Left renal pelvis (tissue), 4 donors: ENCODE data around the gene UGT2B7. TPM values are rescaled to one million over a fixed set of nuclear protein-coding genes. Genes with fewer than 3 reads are reported as not detected.
"Not testable (repeated sequence)": the region's sequence is repeated elsewhere in the genome, so short reads cannot be mapped to it uniquely, and the experiment has no call there.

Experiments
- DNase-seq, 4 donors: peaks; one replicate each; pipeline ENCODE4 v3.0.0-alpha.2; 2013; ENCODE audit warnings: low read depth in 4 of 4, low spot score in 3 of 4
- polyA plus RNA-seq, 4 donors: library from polyadenylated mRNA; unstranded; fragments of 120-200 nt; gene quantifications; one replicate each; pipeline ENCODE4 v1.2.1, GENCODE V29; 2013; ENCODE audit not compliant: insufficient read length in 4 of 4

The UGT2B7 gene
- 10 to 100 TPM in 3 of 4 donors, 1 to 10 TPM in 1; 1.6 to 84.7 (median 68.1) TPM for polyA plus RNA-seq

DNA sequence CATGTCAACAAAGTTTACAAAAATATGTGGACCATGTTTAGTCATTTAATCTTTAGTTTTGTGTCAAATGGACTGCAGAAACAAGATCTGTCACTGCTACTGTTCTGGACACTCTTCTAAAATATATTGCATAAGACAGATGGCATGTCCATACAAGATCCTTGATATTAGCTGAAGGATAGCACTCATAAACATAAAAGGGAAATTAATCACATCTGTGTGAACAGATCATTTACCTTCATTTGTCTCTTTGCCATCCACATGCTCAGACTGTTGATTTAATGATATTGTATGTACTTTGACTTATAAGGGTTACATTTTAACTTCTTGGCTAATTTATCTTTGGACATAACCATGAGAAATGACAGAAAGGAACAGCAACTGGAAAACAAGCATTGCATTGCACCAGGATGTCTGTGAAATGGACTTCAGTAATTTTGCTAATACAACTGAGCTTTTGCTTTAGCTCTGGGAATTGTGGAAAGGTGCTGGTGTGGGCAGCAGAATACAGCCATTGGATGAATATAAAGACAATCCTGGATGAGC, at the start of gene UGT2B7:
Gene UGT2B7, plus strand, starts transcription at position 364 of the 546 bp plus-strand sequence. Its CDS starts 47 bp downstream, at position 411.
- no peak for DNase-seq

DNA sequence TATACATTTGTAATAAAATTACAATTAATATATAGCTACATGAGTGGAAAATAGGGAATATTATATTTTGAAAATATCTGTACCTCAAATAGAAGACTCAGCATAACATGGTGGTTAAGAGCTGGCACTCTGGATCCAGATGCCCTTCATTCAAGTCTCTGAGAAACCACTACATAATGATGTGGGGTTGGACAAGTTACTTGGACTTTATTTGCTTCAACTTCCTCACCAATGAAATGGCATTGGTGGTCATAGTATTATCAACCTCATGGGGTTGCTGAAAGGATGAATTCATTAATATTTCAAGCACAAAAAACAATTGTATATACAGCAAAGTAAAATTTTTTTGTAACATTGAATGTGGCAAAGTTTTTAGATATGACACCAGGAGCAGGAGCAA, 46.4 kb upstream of the UGT2B7 start:
- no peak for DNase-seq

GRCh38 chr4:69050853-69051575, 45.3 kb upstream of the UGT2B7 start:
- DNase-seq = not testable (repeated sequence)

DNA sequence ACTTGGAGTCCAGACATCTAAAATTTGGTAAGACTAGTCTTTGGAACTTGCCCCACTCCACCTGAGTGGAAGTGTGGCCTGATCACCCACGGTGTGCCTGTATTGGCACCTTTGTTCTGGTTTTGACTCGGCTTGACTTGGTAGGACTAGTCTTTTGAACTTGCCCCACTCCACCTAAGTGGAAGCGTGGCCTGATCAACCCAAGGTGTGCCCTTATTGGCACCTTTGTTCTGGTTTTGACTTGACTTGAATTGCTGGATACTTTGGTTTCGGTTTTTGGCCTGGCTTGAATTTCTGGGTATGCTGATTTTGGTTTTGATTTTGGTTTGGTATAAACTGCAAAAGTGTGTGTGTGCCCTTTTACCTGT, 44.7 kb upstream of the UGT2B7 start:
- no peak for DNase-seq

GRCh38 chr4:69053309-69053885, 42.9 kb upstream of the UGT2B7 start:
- not testable (repeated sequence) for DNase-seq

GRCh38 chr4:69054033-69054432, 42.2 kb upstream of the UGT2B7 start:
- DNase-seq = not testable (repeated sequence)

- DNase-seq = no peak
These were observed 41.6 kb upstream of the UGT2B7 start for GRCh38 chr4:69054578-69055200.

GRCh38 chr4:69056150-69056549, 40.1 kb upstream of the UGT2B7 start:
- DNase-seq = no peak

DNA sequence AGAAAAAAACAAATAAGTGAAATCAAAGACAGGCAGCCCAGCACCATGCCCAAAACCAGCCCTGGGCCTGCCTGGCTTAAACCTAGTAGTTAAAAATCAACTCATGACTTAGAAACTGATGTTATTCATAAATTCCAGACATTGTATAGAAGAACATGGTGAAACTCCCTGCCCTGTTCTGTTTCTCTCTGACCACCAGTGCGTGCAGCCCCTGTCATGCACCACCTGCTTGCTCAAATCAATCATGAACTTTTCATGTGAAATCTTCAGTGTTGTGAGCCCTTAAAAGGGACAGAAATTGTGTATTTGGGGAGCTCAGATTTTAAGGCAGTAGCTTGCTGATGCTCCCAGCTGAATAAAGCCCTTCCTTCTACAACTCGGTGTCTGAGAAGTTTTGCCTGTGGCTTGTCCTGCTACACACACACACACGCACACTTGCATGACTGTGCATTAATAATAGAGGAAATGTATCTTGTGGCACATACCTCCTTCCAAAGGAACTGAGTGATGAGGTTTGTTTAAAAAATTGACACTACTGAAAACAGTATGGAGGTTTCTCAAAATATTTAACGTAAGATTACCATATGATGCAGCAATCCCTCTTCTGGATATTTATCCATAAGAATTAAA, 39.2 kb upstream of the UGT2B7 start:
- no peak for DNase-seq

DNA sequence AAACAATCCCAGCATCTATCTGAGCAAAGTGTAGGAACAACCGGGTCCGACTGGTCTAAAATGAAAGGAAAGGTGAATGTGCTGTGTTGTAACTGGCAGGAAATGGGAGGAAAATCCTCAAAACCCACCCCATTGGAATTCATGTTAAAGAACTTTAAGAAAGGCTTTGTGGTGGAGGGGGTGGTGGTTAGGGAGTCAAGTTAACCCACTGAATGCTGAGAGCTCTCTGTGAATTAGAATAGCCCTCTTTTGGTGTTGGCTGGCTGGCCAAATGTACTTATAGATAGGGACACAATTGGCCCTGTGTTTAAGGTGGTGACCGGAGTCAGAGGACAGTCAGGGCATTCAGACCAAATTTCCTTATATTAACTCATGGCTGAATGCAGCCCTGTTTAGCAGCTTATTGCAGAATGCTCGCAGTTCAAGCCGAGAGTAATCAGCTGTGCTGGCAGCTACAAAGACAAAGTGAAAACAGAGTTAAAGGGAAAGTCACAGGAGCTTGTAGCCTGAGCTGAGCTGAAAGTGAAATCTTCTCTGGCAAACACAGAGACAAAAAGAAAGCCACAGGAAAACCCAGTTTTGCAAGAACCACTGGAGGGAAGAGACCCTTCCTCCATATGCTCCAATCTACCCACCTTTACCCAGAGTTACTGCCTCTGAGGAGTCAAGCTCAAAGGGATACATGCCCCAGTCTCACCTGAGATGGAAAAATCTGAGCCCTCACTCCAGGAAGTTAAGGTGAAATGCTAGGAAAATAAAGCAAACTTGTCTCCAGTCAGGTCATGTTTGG, 38.5 kb upstream of the UGT2B7 start:
- no peak for DNase-seq

DNA sequence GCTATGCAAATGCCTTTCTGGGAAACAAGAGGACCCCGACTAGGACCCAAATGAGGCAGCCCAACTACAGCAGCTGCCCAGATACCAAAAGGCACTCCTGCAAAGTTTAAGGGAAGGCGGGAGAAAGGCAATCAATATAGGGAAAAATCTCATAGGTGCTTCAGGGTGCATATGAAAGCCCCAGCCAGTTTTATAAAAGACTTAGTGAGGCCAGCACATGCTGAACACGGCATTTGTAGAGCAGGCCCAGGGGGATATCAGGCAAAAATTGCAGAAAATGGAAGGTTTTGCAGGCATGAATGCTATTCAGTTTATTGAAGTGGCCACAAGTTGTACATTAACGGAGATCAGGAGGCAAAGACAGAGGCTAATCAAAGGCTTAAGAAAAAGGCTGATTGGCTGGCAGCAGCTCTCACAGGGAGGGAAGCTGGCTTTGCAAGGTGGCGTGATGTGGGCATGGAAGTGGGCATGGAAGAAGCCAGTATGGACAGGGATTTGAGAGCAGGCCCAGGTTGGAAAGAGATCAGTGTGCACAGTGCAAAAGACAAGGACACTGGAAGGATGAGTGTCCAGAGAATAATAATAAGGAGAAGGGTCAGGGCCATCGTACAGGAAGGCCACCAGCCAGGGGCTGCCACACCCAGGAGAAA, 37.7 kb upstream of the UGT2B7 start:
- no peak for DNase-seq

DNA sequence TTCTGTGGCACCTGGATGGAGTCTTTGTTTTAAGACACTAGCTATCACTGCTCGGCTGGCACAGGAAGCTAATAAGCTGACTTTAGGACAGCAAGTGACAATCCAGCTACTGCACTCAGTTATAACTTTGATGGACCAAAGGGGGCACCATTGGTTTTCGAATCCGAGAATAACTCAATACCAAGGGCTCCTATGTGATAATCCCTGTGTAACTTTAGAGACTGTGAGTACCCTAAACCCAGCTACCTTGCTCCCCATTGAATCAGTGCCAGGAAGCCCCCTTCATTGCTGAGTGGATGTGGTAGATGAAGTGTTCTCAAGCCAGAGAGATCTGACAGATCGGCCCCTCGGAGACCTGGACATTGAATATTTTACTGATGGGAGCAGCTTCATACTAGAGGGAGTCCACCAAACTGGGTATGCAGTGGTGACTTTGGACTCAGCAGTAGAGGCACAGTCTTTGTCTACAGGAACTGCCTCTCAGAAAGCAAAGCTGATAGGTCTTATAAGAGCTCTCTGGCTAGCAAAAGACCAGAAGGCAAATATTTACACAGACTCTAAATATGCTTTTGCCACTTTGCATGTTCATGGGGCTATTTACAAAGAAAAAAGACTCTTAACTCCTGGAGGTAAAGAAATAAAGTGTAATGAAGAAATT, 35.5 kb upstream of the UGT2B7 start:
- DNase-seq = no peak

GRCh38 chr4:69064391-69064790, 31.9 kb upstream of the UGT2B7 start:
- no peak for DNase-seq

DNA sequence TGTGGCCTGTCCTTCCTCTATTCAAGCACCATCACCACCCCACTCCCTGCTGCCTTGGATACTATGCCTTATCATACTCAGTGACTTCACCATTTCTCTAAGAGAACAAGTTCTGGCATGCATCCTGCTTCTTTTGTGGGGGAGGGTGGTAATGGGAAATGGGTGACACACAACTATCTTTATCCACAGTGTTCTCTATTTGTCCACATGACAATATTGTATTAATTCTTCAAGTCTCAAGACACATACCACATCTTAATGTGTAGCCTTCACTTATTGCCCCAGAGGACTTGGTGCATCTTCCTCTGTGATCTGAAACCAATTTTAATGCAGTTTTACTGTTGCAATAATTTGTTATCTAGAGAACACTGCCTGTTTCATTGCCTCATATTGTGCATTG, 29.3 kb upstream of the UGT2B7 start:
- no peak for DNase-seq

DNA sequence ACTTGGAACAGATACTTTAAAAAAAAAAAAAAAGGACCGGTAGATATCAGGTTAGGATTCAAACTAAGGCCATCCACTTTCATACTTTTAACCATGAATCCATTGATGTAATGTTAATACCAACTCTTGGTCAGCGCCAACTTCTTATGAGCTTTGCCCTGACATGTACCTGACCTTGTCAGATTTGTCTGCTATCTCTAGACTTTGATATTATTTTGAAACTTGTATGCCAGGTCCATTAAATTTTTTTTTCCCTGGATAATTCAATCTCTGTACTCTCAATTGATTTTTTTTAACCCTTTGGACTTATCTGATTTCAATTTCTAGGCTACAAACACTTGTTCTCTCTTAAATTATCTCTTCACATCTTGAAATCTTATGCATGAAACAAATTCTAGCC, 27.2 kb upstream of the UGT2B7 start:
- no peak for DNase-seq

- no peak for DNase-seq
These were observed 25.7 kb upstream of the UGT2B7 start for GRCh38 chr4:69070590-69070989.

- no peak for DNase-seq
These were observed 25.0 kb upstream of the UGT2B7 start for GRCh38 chr4:69071286-69071685.

DNA sequence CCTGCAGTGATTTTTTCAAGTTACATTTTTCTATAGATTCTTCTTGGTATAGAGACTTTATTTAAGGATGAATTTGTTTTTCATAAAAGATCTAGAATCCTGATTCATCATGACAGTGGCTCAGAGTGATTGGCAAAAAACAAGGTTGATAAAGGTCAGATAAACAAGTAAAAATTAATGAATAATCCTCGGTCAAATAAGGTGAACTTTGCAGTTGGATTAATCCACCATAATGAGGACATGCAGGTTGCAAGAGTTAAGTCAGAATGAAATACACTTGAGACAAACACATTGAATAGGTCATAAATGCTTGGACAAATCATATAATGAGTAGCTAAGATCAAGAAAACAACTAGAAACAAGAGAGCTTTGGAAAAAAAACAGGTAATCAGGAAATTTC, 22.9 kb upstream of the UGT2B7 start:
- DNase-seq = no peak

DNA sequence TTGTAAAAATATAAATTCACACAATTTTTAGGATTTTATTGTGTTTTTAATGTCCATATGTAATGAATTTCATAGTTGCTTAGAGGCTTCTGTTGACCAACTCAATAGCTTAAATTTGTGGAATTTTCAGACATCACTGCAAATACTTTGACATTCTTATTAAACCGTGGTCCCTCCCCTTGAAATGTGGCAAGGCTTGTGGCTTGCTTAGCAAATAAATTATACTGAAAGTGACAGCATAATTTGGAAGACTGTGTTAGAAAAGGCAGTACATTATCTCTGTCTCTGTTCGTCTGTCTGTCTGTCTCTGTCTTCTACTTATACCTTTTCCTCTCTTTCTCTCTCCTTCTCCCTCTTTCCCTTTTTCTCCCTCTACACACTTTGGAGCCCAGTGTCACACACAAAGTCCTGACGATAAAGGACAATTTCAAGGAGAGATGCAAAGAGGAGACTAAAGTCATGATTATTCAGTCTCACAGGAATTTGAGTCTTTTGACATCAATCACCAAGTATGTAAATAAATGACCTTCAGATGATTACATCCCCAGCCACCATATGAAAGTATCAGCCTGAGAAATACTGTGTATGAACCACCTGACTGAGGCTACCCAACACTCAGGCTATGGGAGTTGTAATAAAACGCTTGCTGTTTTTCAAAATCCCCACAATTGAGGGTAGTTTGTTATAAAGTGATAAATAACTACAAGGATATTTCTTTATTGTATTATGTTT, 21.0 kb upstream of the UGT2B7 start:
- DNase-seq = no peak
